Esophagus squamous epithelium (tissue), 5 donors: ENCODE data around the gene GBE1. TPM values are rescaled to one million over a fixed set of nuclear protein-coding genes. Genes with fewer than 3 reads are reported as not detected.
"Not testable (repeated sequence)": the region's sequence is repeated elsewhere in the genome, so short reads cannot be mapped to it uniquely, and the experiment has no call there.

Experiments used
- DNase-seq: peaks from one replicate; lab custom pipeline; 2025; lab: John Stamatoyannopoulos, UW
- H3K27ac ChIP-seq, 4 donors: fragments of 200-600 bp; sonication (generic); one replicate each; pipeline ENCODE4 v1.5.1; 2016 to 2019; ENCODE audit warnings: mild to moderate bottlenecking in 1 of 4
- H3K27me3 ChIP-seq, 4 donors: fragments of 200-600 bp; sonication (generic); 1 replicate in 3 of 4; 2 replicates in 1 of 4; pipeline versions ENCODE4 v1.5.1 to v1.6.0; 2017 to 2021; ENCODE audit warnings: antibody characterized with exemption in 1 of 4
- H3K36me3 ChIP-seq, 3 donors: fragments of 200-600 bp; sonication (generic); one replicate each; pipeline ENCODE4 v1.5.1; 2016 to 2019
- H3K4me1 ChIP-seq, 3 donors: fragments of 200-600 bp; sonication (generic); one replicate each; pipeline ENCODE4 v1.5.1; 2017 to 2019
- H3K4me3 ChIP-seq, 4 donors: fragments of 200-600 bp; sonication (generic); 1 replicate in 3 of 4; 2 replicates in 1 of 4; pipeline ENCODE4 v1.5.1; 2016 to 2019; ENCODE audit warnings: mild to moderate bottlenecking in 2 of 4, moderate library complexity in 1 of 4
- H3K9me3 ChIP-seq, 3 donors: fragments of 200-600 bp; sonication (generic); one replicate each; pipeline ENCODE4 v1.5.1; 2016 to 2019
- CTCF ChIP-seq, 6 experiments: fragments of 450-650 bp in 4 of 6; fragments of 200-600 bp in 2 of 6; sonication (generic) in 2 of 6; IDR thresholded peaks; one replicate each; pipeline ENCODE4 v1.5.1; 2016 to 2019; ENCODE audit warnings: antibody characterized with exemption in 6 of 6, mild to moderate bottlenecking in 4 of 6, moderate library complexity in 4 of 6
- POLR2A ChIP-seq, 4 donors: fragments of 450-650 bp; IDR thresholded peaks; one replicate each; pipeline ENCODE4 v1.6.1; 2017; ENCODE audit warnings: antibody characterized with exemption in 4 of 4, mild to moderate bottlenecking in 4 of 4, moderate library complexity in 3 of 4
- WGBS, 2 donors: methylation state at CpG; one replicate each; pipeline ENCODE4 v1.1.5; 2018; 5-methylcytosine and 5-hydroxymethylcytosine counted together
- intact Hi-C: fragments of 100-400 bp; cut with DNase I; formaldehyde crosslinking; loops from one replicate; pipeline ENCODE4 v1.15.0; 2022
- total RNA-seq, 4 donors: library from RNA; depleted of rRNA; stranded (reverse); fragments of >200 nt; gene quantifications; one replicate each; pipeline ENCODE4 v1.1.0, GENCODE V29; 2016
- donor health status: DM: yes; HTN: yes; CAD: no.

Gene GBE1
- total RNA-seq, 4 donors from 2014 or later = 19.2 to 37.2 (median 29.7) TPM

GRCh38 chr3:81776643-81777042 lies 15.2 kb upstream of the GBE1 start:
- no peaks in the 10 kb centered on the region for H3K9me3 ChIP-seq
- H3K27ac ChIP-seq = no peak overlapping the region
- intact Hi-C loops = no loop called here
- H3K4me3 ChIP-seq = no peak overlapping the region
- whole genome bisulfite sequencing, 2 donors = 59 to 69% methylated on average over 2 of the region's 2 CpGs
- no peaks in the 10 kb centered on the region for H3K27me3 ChIP-seq
- TF ChIP-seq CTCF (IDR thresholded peaks at IDR 0.05) = no peak
- no peak for TF ChIP-seq POLR2A (IDR thresholded peaks at IDR 0.05)
- no peak for DNase-seq
- no peaks in the 10 kb centered on the region for H3K36me3 ChIP-seq
- H3K4me1 ChIP-seq = no peaks in the 10 kb centered on the region

DNA sequence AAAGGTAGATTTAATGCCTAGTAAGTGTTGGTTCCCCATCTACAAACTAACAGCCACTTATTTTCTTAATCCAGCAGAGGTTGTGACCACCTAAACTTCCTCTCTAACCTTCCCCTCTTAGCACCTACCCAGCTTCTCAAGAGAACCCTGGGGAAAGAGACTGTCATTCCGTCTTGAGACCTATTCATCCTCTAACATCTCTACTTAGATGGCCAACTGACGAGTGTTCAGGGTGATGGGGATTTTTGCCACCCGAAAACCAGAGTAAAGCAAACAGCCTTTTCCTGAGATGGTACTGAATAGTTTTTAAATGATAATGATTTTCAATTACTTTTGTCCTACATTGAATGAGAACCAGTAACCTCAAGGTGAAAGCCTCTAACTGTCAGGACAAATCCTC lies 9.3 kb upstream of the GBE1 start:
- WGBS, 2 donors = 69 to 81% methylated on average over 3 of the region's 3 CpGs
- intact Hi-C loops = no loop called here
- Histone ChIP-seq H3K36me3 (no peaks in the 10 kb centered on the region), H3K27ac (no peak overlapping the region), H3K9me3 (peaks cover 0 to 5% (median 0%) of the 10 kb centered on the region in 3 donors), H3K27me3 (no peaks in the 10 kb centered on the region), H3K4me1 (no peaks in the 10 kb centered on the region), H3K4me3 (no peak overlapping the region)
- TF ChIP-seq POLR2A (IDR thresholded peaks at IDR 0.05) (no peak), CTCF (IDR thresholded peaks at IDR 0.05) (no peak)
- no peak for DNase-seq

GRCh38 chr3:81769299-81769698 lies 7.9 kb upstream of the GBE1 start:
- Histone ChIP-seq H3K9me3 (peaks cover 0 to 5% (median 0%) of the 10 kb centered on the region in 3 donors), H3K4me3 (no peak overlapping the region), H3K27me3 (no peaks in the 10 kb centered on the region), H3K4me1 (no peaks in the 10 kb centered on the region), H3K27ac (no peak overlapping the region), H3K36me3 (no peaks in the 10 kb centered on the region)
- no peak for DNase-seq
- TF ChIP-seq CTCF (IDR thresholded peaks at IDR 0.05) (no peak), POLR2A (IDR thresholded peaks at IDR 0.05) (no peak)
- intact Hi-C loops = no loop called here
- WGBS, 2 donors = 66 to 73% methylated on average over 2 of the region's 2 CpGs

- DNase-seq, H3K27ac ChIP-seq, H3K4me1 ChIP-seq, H3K4me3 ChIP-seq, H3K36me3 ChIP-seq, H3K27me3 ChIP-seq, intact Hi-C loops, H3K9me3 ChIP-seq: not testable (repeated sequence)
- WGBS, 2 donors = 95 to 96% methylated on average over 4 to 6 of the region's 47 CpGs
These were observed 5.9 kb upstream of the GBE1 start for GRCh38 chr3:81767250-81767859.

GRCh38 chr3:81765400-81765799 lies 4.0 kb upstream of the GBE1 start:
- WGBS, 2 donors = 77 to 82% methylated on average over 2 of the region's 2 CpGs
- no peak overlapping the region for H3K27ac ChIP-seq
- peaks cover 0 to 14% (median 4%) of the 10 kb centered on the region in 3 donors for H3K4me1 ChIP-seq
- H3K36me3 ChIP-seq = no peaks in the 10 kb centered on the region
- no peak for TF ChIP-seq POLR2A (IDR thresholded peaks at IDR 0.05)
- TF ChIP-seq CTCF (IDR thresholded peaks at IDR 0.05) = no peak
- no peaks in the 10 kb centered on the region for H3K27me3 ChIP-seq
- no peak for DNase-seq
- no peak overlapping the region for H3K4me3 ChIP-seq
- intact Hi-C loops = no loop called here
- peaks cover 0 to 5% (median 0%) of the 10 kb centered on the region in 3 donors for H3K9me3 ChIP-seq

GRCh38 chr3:81764665-81765064 lies 3.2 kb upstream of the GBE1 start:
- peaks cover 0 to 5% (median 0%) of the 10 kb centered on the region in 3 donors for H3K9me3 ChIP-seq
- no peaks in the 10 kb centered on the region for H3K27me3 ChIP-seq
- TF ChIP-seq CTCF (IDR thresholded peaks at IDR 0.05) = no peak
- TF ChIP-seq POLR2A (IDR thresholded peaks at IDR 0.05) = no peak
- H3K4me3 ChIP-seq = no peak overlapping the region
- no peaks in the 10 kb centered on the region for H3K36me3 ChIP-seq
- intact Hi-C loops = no loop called here
- H3K4me1 ChIP-seq = peaks cover 0 to 21% (median 10%) of the 10 kb centered on the region in 3 donors
- H3K27ac ChIP-seq = no peak overlapping the region
- DNase-seq = no peak
